Vagina (tissue), 2 donors: ENCODE results near the gene SERPINA3. TPM values are rescaled to one million over a fixed set of nuclear protein-coding genes. Genes with fewer than 3 reads are reported as not detected.
"Not testable (repeated sequence)": the region's sequence is repeated elsewhere in the genome, so short reads cannot be mapped to it uniquely, and the experiment has no call there.

Experiments
- DNase-seq, 2 donors: peaks; one replicate each; pipeline ENCODE4 v3.0.0-alpha.2; 2017; ENCODE audit errors: extremely low spot score in 2 of 2
- H3K27ac ChIP-seq: fragments of 200-600 bp; sonication (generic); one replicate; pipeline ENCODE4 v1.5.1; 2019
- H3K27me3 ChIP-seq: fragments of 200-600 bp; sonication (generic); one replicate; pipeline ENCODE4 v1.5.1; 2019
- H3K36me3 ChIP-seq, 2 donors: fragments of 200-600 bp; sonication (generic); one replicate each; pipeline ENCODE4 v1.5.1; 2017 to 2019
- H3K4me1 ChIP-seq: fragments of 200-600 bp; sonication (generic); one replicate; pipeline ENCODE4 v1.5.1; 2019
- H3K4me3 ChIP-seq, 2 donors: fragments of 200-600 bp; sonication (generic); 1 replicate in 1 of 2; 2 replicates in 1 of 2; pipeline ENCODE4 v1.5.1; 2016 to 2019
- H3K9me3 ChIP-seq: fragments of 200-600 bp; sonication (generic); one replicate; pipeline ENCODE4 v1.5.1; 2019
- POLR2A ChIP-seq, 2 donors: fragments of 450-650 bp; IDR thresholded peaks; one replicate each; pipeline ENCODE4 v1.6.1; 2017; ENCODE audit warnings: antibody characterized with exemption in 2 of 2, mild to moderate bottlenecking in 2 of 2, moderate library complexity in 2 of 2
- POLR2AphosphoS5 ChIP-seq, 2 donors: sonication (generic); formaldehyde crosslinking; IDR thresholded peaks; one replicate each; pipeline ENCODE4 v1.9.0; 2017; ENCODE audit warnings: antibody characterized with exemption in 2 of 2, mild to moderate bottlenecking in 2 of 2, low read depth in 1 of 2; ENCODE audit not compliant: insufficient read depth in 1 of 2
- intact Hi-C: fragments of 100-400 bp; cut with DNase I; formaldehyde crosslinking; loops from one replicate; pipeline ENCODE4 v1.15.1; 2023
- total RNA-seq: library from RNA; depleted of rRNA; stranded (reverse); fragments of >200 nt; gene quantifications from one replicate; pipeline ENCODE4 v1.2.3, GENCODE V29; 2016
- TF ChIP-seq, protein P1 (sequence below), 3 experiments: fragments of 450-650 bp in 2 of 3; fragments of 200-600 bp in 1 of 3; sonication (generic) in 1 of 3; IDR thresholded peaks; one replicate each; pipeline ENCODE4 v1.5.1; 2017 to 2019; ENCODE audit warnings: antibody characterized with exemption in 3 of 3, mild to moderate bottlenecking in 2 of 3, moderate library complexity in 2 of 3

The SERPINA3 gene
- total RNA-seq, 1 donor from 2014 or later, result 328 TPM

DNA sequence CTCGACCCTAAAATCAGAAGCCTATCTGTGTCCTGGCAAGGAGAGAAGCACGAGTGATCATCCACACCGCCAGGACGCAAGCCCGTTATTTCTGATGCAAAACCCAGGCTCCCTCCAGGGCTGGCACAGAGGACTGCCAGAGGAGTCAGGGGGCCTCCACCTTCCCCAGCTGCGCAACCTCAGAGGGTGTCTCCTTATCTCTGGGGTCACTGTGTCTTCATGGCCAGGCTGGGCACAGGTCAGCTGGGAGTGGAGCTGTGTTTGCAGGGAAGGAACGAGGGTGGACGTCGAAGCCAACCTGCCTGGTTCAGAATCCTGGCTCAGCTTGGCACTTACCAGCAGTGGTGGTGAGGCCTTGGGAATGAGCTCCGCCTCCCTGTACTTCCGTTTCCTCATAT lies 12.0 kb upstream of the SERPINA3 start:
- Histone ChIP-seq H3K36me3 (no peaks in the 10 kb centered on the region), H3K9me3 (no peaks in the 10 kb centered on the region), H3K27ac (peak overlapping the region; percentile 83), H3K4me3 (no peak overlapping the region), H3K27me3 (no peaks in the 10 kb centered on the region), H3K4me1 (peaks cover 53% of the 10 kb centered on the region)
- no peak for DNase-seq
- intact Hi-C loops, result no loop called here
- TF ChIP-seq, protein P1, sequence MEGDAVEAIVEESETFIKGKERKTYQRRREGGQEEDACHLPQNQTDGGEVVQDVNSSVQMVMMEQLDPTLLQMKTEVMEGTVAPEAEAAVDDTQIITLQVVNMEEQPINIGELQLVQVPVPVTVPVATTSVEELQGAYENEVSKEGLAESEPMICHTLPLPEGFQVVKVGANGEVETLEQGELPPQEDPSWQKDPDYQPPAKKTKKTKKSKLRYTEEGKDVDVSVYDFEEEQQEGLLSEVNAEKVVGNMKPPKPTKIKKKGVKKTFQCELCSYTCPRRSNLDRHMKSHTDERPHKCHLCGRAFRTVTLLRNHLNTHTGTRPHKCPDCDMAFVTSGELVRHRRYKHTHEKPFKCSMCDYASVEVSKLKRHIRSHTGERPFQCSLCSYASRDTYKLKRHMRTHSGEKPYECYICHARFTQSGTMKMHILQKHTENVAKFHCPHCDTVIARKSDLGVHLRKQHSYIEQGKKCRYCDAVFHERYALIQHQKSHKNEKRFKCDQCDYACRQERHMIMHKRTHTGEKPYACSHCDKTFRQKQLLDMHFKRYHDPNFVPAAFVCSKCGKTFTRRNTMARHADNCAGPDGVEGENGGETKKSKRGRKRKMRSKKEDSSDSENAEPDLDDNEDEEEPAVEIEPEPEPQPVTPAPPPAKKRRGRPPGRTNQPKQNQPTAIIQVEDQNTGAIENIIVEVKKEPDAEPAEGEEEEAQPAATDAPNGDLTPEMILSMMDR (IDR thresholded peaks at IDR 0.05), result no peak
- TF ChIP-seq POLR2AphosphoS5 (IDR thresholded peaks at IDR 0.05; ENCODE audit: insufficient read depth in 1 of 2, low read depth in 1 of 2) (no peak), POLR2A (IDR thresholded peaks at IDR 0.05) (no peak)

DNA sequence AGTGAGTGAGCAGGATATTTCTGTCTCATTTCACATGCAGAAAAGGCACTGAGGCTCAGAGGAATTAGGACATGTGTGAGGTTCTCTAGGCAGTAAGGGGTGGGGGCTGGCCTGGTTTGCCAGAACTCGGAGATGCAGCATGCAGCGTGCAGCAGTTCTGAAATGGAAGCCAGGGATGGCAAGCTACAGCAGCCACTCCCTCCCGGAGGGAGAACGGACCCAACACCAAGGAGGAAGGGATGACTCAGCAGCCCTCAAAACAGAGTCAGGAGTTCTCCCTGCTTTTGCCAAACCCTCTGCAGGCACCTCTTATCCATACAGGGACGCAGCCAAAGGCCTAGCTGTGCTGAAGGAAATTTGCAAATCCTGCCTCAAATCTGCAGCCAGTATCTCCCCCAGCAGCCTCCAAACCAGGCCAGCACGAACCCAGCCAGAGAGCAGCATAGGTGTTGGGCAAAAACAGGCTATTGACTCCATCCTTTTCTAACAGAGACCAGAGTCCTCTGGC lies 10.3 kb upstream of the SERPINA3 start:
- H3K4me3 ChIP-seq, result no peak overlapping the region
- intact Hi-C loops, result no loop called here
- TF ChIP-seq POLR2A (IDR thresholded peaks at IDR 0.05), result no peak
- peak; percentile 77 to 89 for TF ChIP-seq POLR2AphosphoS5 (IDR thresholded peaks at IDR 0.05; ENCODE audit: insufficient read depth in 1 of 2, low read depth in 1 of 2)
- no peaks in the 10 kb centered on the region for H3K9me3 ChIP-seq
- H3K27me3 ChIP-seq, result no peaks in the 10 kb centered on the region
- H3K4me1 ChIP-seq, result peaks cover 53% of the 10 kb centered on the region
- peak in 1 of 2 donors; percentile 98 for DNase-seq
- H3K27ac ChIP-seq, result peak overlapping the region; percentile 83
- no peaks in the 10 kb centered on the region for H3K36me3 ChIP-seq

DNA sequence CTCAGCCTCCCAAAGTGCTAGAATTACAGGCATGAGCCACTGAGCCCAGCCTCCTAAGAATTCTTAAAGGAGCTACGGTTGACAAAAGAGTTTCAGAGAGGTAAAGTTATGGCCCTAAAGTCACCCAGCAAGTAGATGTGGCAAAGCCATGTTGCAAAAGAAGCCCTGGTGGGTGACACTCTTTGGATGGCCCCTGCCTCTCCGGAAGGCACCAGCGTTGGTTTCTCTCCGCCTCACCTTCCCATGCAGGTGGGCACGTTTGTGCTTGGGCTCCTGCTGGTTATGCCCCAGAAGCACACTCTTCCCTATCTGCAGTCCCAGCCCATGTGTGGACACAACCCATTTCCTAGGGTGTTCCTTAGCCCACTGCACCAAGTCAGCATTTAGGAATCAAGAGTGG lies 9.5 kb upstream of the SERPINA3 start:
- no peaks in the 10 kb centered on the region for H3K36me3 ChIP-seq
- no peak overlapping the region for H3K4me3 ChIP-seq
- no peak for DNase-seq
- TF ChIP-seq POLR2AphosphoS5 (IDR thresholded peaks at IDR 0.05; ENCODE audit: insufficient read depth in 1 of 2, low read depth in 1 of 2) (no peak), POLR2A (IDR thresholded peaks at IDR 0.05) (no peak)
- TF ChIP-seq, protein P1 (IDR thresholded peaks at IDR 0.05), result no peak
- peaks cover 53% of the 10 kb centered on the region for H3K4me1 ChIP-seq
- intact Hi-C loops, result no loop called here
- no peaks in the 10 kb centered on the region for H3K9me3 ChIP-seq
- H3K27me3 ChIP-seq, result no peaks in the 10 kb centered on the region
- peak overlapping the region; percentile 83 for H3K27ac ChIP-seq

DNA sequence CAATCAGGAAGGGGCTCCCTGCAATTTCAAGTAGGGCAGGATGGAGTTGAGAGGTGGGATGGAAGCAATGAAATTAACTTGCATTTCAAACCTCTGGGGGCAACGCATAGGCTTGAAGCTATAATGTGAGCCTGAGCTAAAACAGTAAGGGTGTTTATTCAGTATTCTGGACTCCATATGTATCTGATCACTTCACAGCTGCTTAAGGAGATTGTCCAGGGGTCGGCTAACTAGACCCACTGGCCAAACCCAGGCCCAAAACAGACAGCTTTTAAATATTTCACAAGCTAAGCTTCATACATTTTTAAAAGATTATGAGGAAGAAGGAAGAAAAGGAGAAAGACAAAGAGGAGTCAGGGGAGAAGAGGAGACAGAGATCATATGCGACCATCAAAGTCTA lies 6.8 kb upstream of the SERPINA3 start:
- no peaks in the 10 kb centered on the region for H3K9me3 ChIP-seq
- no peak overlapping the region for H3K4me3 ChIP-seq
- H3K27ac ChIP-seq, result no peak overlapping the region
- no peaks in the 10 kb centered on the region for H3K36me3 ChIP-seq
- intact Hi-C loops, result no loop called here
- no peaks in the 10 kb centered on the region for H3K27me3 ChIP-seq
- TF ChIP-seq, protein P1 (IDR thresholded peaks at IDR 0.05), result no peak
- TF ChIP-seq POLR2A (IDR thresholded peaks at IDR 0.05), result no peak
- no peak for TF ChIP-seq POLR2AphosphoS5 (IDR thresholded peaks at IDR 0.05; ENCODE audit: insufficient read depth in 1 of 2, low read depth in 1 of 2)
- DNase-seq, result no peak
- peaks cover 28% of the 10 kb centered on the region for H3K4me1 ChIP-seq

DNA sequence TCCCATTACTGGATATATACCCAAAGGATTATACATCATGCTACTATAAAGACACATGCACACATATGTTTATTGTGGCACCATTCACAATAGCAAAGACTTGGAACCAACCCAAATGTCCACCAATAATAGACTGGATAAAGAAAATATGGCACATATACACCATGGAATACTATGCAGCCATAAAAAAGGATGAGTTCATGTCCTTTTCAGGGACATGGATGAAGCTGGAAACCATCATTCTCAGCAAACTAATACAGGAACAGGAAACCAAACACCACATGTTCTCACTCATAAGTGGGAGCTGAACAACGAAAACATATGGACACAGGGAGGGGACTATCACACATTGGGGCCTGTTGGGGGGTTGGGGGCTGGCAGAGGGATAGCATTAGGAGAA lies 3.2 kb upstream of the SERPINA3 start:
- DNase-seq, H3K27me3 ChIP-seq, H3K27ac ChIP-seq, intact Hi-C loops, H3K9me3 ChIP-seq, H3K36me3 ChIP-seq, H3K4me3 ChIP-seq: not testable (repeated sequence)
- peaks cover 28% of the 10 kb centered on the region for H3K4me1 ChIP-seq

DNA sequence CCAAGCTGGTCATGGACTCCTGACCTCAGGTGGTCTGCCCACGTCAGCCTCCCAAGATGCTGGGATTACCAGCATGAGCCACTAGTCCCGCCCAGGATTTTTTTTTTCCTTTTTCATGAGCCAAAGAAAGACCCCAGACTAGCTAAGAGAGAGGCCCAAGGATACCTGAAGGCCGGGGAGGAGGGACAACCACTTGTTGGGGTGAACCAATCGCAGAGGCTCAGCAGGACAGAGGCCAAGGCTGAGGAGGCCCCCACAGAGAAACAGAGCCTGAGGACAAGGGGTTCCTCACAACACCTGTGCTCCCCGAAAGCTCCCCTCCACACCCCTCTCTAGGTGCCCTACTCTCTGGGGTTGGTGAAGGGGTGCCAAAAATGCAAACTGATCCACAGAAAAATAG lies 1.0 kb upstream of the SERPINA3 start:
- Histone ChIP-seq H3K4me3 (no peak overlapping the region), H3K4me1 (peaks cover 29% of the 10 kb centered on the region), H3K27ac (peak overlapping the region; percentile 42), H3K27me3 (no peaks in the 10 kb centered on the region), H3K9me3 (no peaks in the 10 kb centered on the region), H3K36me3 (no peaks in the 10 kb centered on the region)
- intact Hi-C loops, result no loop called here
- TF ChIP-seq POLR2AphosphoS5 (IDR thresholded peaks at IDR 0.05; ENCODE audit: insufficient read depth in 1 of 2, low read depth in 1 of 2), result no peak
- TF ChIP-seq, protein P1 (IDR thresholded peaks at IDR 0.05), result no peak
- TF ChIP-seq POLR2A (IDR thresholded peaks at IDR 0.05), result no peak
- DNase-seq, result no peak
